HL-60 (cell line): Measurements from ENCODE around the gene IRF6.

ENCODE experiments used
- GABPA ChIP-seq: IDR thresholded peaks from 2 replicates; pipeline ENCODE4 v1.6.1; 2012; ENCODE audit warnings: low read depth
- POLR2AphosphoS5 ChIP-seq: IDR thresholded peaks from 2 replicates; pipeline ENCODE4 v1.6.1; 2012; ENCODE audit warnings: low read depth
- SPI1 ChIP-seq: IDR thresholded peaks from 2 replicates; pipeline ENCODE4 v1.6.1; 2012; ENCODE audit warnings: low read depth, mild to moderate bottlenecking, borderline replicate concordance
- TF ChIP-seq, protein P1 (sequence below): IDR thresholded peaks from one replicate; pipeline ENCODE4 v1.5.1; 2011; ENCODE audit warnings: low read length, control low read depth, inconsistent platforms; ENCODE audit not compliant: insufficient read depth
- TF ChIP-seq, protein P2 (sequence below): IDR thresholded peaks from 2 replicates; pipeline ENCODE4 v1.6.1; 2012; ENCODE audit warnings: low read depth; ENCODE audit not compliant: insufficient replicate concordance

DNA sequence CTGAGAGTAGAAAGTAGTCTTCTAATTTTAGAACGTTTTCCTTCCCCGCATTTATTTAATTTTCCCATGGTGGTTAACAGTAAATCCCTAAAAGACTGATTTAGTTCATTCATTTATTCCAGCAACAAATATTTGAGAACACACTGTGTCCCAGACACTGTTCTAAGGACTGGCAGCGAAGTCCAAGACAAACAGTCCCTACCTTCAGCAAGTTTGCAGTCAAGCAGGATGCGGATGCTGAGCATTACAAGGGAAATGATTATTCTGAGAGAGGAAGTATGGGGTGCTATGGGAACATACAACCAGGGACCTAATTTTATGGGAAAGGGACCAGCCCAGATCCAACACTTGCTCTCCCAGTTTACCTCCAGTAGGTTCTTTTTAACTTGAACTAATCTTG, 20.4 kb downstream of the IRF6 start:
- TF ChIP-seq, protein P1, sequence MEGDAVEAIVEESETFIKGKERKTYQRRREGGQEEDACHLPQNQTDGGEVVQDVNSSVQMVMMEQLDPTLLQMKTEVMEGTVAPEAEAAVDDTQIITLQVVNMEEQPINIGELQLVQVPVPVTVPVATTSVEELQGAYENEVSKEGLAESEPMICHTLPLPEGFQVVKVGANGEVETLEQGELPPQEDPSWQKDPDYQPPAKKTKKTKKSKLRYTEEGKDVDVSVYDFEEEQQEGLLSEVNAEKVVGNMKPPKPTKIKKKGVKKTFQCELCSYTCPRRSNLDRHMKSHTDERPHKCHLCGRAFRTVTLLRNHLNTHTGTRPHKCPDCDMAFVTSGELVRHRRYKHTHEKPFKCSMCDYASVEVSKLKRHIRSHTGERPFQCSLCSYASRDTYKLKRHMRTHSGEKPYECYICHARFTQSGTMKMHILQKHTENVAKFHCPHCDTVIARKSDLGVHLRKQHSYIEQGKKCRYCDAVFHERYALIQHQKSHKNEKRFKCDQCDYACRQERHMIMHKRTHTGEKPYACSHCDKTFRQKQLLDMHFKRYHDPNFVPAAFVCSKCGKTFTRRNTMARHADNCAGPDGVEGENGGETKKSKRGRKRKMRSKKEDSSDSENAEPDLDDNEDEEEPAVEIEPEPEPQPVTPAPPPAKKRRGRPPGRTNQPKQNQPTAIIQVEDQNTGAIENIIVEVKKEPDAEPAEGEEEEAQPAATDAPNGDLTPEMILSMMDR, result no peak
- TF ChIP-seq POLR2AphosphoS5 (no peak), GABPA (no peak), SPI1 (no peak)
- TF ChIP-seq, protein P2, sequence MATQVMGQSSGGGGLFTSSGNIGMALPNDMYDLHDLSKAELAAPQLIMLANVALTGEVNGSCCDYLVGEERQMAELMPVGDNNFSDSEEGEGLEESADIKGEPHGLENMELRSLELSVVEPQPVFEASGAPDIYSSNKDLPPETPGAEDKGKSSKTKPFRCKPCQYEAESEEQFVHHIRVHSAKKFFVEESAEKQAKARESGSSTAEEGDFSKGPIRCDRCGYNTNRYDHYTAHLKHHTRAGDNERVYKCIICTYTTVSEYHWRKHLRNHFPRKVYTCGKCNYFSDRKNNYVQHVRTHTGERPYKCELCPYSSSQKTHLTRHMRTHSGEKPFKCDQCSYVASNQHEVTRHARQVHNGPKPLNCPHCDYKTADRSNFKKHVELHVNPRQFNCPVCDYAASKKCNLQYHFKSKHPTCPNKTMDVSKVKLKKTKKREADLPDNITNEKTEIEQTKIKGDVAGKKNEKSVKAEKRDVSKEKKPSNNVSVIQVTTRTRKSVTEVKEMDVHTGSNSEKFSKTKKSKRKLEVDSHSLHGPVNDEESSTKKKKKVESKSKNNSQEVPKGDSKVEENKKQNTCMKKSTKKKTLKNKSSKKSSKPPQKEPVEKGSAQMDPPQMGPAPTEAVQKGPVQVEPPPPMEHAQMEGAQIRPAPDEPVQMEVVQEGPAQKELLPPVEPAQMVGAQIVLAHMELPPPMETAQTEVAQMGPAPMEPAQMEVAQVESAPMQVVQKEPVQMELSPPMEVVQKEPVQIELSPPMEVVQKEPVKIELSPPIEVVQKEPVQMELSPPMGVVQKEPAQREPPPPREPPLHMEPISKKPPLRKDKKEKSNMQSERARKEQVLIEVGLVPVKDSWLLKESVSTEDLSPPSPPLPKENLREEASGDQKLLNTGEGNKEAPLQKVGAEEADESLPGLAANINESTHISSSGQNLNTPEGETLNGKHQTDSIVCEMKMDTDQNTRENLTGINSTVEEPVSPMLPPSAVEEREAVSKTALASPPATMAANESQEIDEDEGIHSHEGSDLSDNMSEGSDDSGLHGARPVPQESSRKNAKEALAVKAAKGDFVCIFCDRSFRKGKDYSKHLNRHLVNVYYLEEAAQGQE, result no peak
